Upper lobe of left lung (tissue), 6 donors: ENCODE results near the gene CNR2. TPM values are rescaled to one million over a fixed set of nuclear protein-coding genes. Genes with fewer than 3 reads are reported as not detected.

ENCODE experiments used
- ATAC-seq, 2 donors: fragments of 200-7000 bp; cut with Tn5 transposase; one replicate each; pipeline ENCODE4 v1.9.1; 2022; ENCODE audit warnings: mild to moderate bottlenecking in 2 of 2, moderate library complexity in 2 of 2; ENCODE audit not compliant: low FRiP score in 2 of 2
- DNase-seq, 2 donors: peaks; one replicate each; pipeline ENCODE4 v3.0.0-alpha.2; 2019 to 2020
- H3K27ac ChIP-seq, 4 donors: fragments of 200-600 bp; sonication (generic); one replicate each; pipeline ENCODE4 v1.5.1; 2016 to 2019
- H3K27me3 ChIP-seq, 4 donors: fragments of 200-600 bp; sonication (generic); one replicate each; pipeline ENCODE4 v1.5.1; 2017 to 2019
- H3K36me3 ChIP-seq, 4 donors: fragments of 200-600 bp; sonication (generic); one replicate each; pipeline ENCODE4 v1.5.1; 2016 to 2019
- H3K4me1 ChIP-seq, 4 donors: fragments of 200-600 bp; sonication (generic); one replicate each; pipeline ENCODE4 v1.5.1; 2018 to 2019
- H3K4me3 ChIP-seq, 4 donors: fragments of 200-600 bp; sonication (generic); one replicate each; pipeline ENCODE4 v1.5.1; 2017 to 2019; ENCODE audit warnings: mild to moderate bottlenecking in 2 of 4, moderate library complexity in 1 of 4
- H3K9me3 ChIP-seq, 4 donors: fragments of 200-600 bp; sonication (generic); one replicate each; pipeline ENCODE4 v1.5.1; 2018 to 2019
- CTCF ChIP-seq, 6 experiments: fragments of 450-650 bp in 4 of 6; fragments of 200-600 bp in 2 of 6; sonication (generic) in 2 of 6; IDR thresholded peaks; one replicate each; pipeline ENCODE4 v1.5.1; 2016 to 2019; ENCODE audit warnings: antibody characterized with exemption in 6 of 6
- EP300 ChIP-seq, 4 donors: sonication (generic); formaldehyde crosslinking; IDR thresholded peaks; one replicate each; pipeline ENCODE4 v1.5.1; 2017; ENCODE audit warnings: antibody characterized with exemption in 4 of 4, control low read depth in 2 of 4
- POLR2A ChIP-seq, 4 donors: fragments of 450-650 bp; IDR thresholded peaks; one replicate each; pipeline ENCODE4 v1.5.1; 2016 to 2017; ENCODE audit warnings: antibody characterized with exemption in 4 of 4, mild to moderate bottlenecking in 2 of 4
- POLR2AphosphoS5 ChIP-seq, 2 donors: sonication (generic); formaldehyde crosslinking; IDR thresholded peaks; one replicate each; pipeline ENCODE4 v1.5.1; 2017; ENCODE audit warnings: antibody characterized with exemption in 2 of 2
- WGBS, 2 donors: methylation state at CpG; one replicate each; pipeline ENCODE4 v1.1.5; 2017 to 2018; 5-methylcytosine and 5-hydroxymethylcytosine counted together
- total RNA-seq, 6 donors: library from RNA; depleted of rRNA in 4 of 6; stranded (reverse); fragments of >200 nt in 4 of 6; gene quantifications; one replicate each; pipeline versions ENCODE4 v1.1.0 to v1.2.1, GENCODE V29; 2016 to 2021
- donor health status: DM: no; HTN: no; CAD: no; lungs with moderate emphysema.
- donor health status: DM: no; HTN: yes; CAD: no; lungs with severe emphysema.

CNR2 gene
- total RNA-seq, 6 donors from 2014 or later: 0.13 to 0.59 (median 0.24) TPM; not detected in 2

- no peaks in the 10 kb centered on the region for H3K36me3 ChIP-seq
- TF ChIP-seq POLR2AphosphoS5 (IDR thresholded peaks at IDR 0.05) (no peak), EP300 (IDR thresholded peaks at IDR 0.05) (no peak), CTCF (IDR thresholded peaks at IDR 0.05) (no peak), POLR2A (IDR thresholded peaks at IDR 0.05) (no peak)
- DNase-seq (no peak), ATAC-seq (no peak)
- 79 to 88% methylated on average over 8 of the region's 8 CpGs for WGBS, 2 donors
- H3K27me3 ChIP-seq: no peaks in the 10 kb centered on the region
- no peak overlapping the region for H3K4me3 ChIP-seq
- H3K9me3 ChIP-seq: no peaks in the 10 kb centered on the region
- peaks cover 0 to 17% (median 6%) of the 10 kb centered on the region in 4 donors for H3K4me1 ChIP-seq
- H3K27ac ChIP-seq: no peak overlapping the region
These were observed 1.2 kb downstream of the CNR2 start for GRCh38 chr1:23911921-23912320.

- ATAC-seq (no peak), DNase-seq (no peak)
- Histone ChIP-seq H3K36me3 (no peaks in the 10 kb centered on the region), H3K4me3 (no peak overlapping the region), H3K27me3 (no peaks in the 10 kb centered on the region), H3K9me3 (no peaks in the 10 kb centered on the region), H3K4me1 (peaks cover 0 to 10% (median 2%) of the 10 kb centered on the region in 4 donors), H3K27ac (no peak overlapping the region)
- TF ChIP-seq POLR2AphosphoS5 (IDR thresholded peaks at IDR 0.05) (no peak), EP300 (IDR thresholded peaks at IDR 0.05) (no peak), POLR2A (IDR thresholded peaks at IDR 0.05) (no peak), CTCF (IDR thresholded peaks at IDR 0.05) (no peak)
- 65 to 76% methylated on average over 10 to 11 of the region's 11 CpGs for WGBS, 2 donors
These were observed 2.5 kb downstream of the CNR2 start for GRCh38 chr1:23910553-23911246.

GRCh38 chr1:23910144-23910543 is 3.0 kb downstream of the CNR2 start:
- WGBS, 2 donors: 86 to 88% methylated on average over 8 of the region's 8 CpGs
- TF ChIP-seq POLR2AphosphoS5 (IDR thresholded peaks at IDR 0.05) (no peak), POLR2A (IDR thresholded peaks at IDR 0.05) (no peak), CTCF (IDR thresholded peaks at IDR 0.05) (no peak), EP300 (IDR thresholded peaks at IDR 0.05) (no peak)
- no peak overlapping the region for H3K4me3 ChIP-seq
- ATAC-seq (no peak), DNase-seq (no peak)
- H3K9me3 ChIP-seq: no peaks in the 10 kb centered on the region
- H3K27ac ChIP-seq: no peak overlapping the region
- no peaks in the 10 kb centered on the region for H3K27me3 ChIP-seq
- H3K36me3 ChIP-seq: no peaks in the 10 kb centered on the region
- H3K4me1 ChIP-seq: peaks cover 0 to 10% (median 2%) of the 10 kb centered on the region in 4 donors

GRCh38 chr1:23909412-23909811 is 3.8 kb downstream of the CNR2 start:
- peaks cover 0 to 10% (median 2%) of the 10 kb centered on the region in 4 donors for H3K4me1 ChIP-seq
- H3K9me3 ChIP-seq: no peaks in the 10 kb centered on the region
- no peaks in the 10 kb centered on the region for H3K27me3 ChIP-seq
- WGBS, 2 donors: 77 to 80% methylated on average over 9 to 10 of the region's 10 CpGs
- TF ChIP-seq POLR2AphosphoS5 (IDR thresholded peaks at IDR 0.05) (no peak), EP300 (IDR thresholded peaks at IDR 0.05) (no peak), POLR2A (IDR thresholded peaks at IDR 0.05) (no peak), CTCF (IDR thresholded peaks at IDR 0.05) (no peak)
- no peak overlapping the region for H3K4me3 ChIP-seq
- no peaks in the 10 kb centered on the region for H3K36me3 ChIP-seq
- H3K27ac ChIP-seq: no peak overlapping the region
- no peak for ATAC-seq
- DNase-seq: no peak
